Embryonic facial prominence (tissue), 1 donor: ENCODE data around the gene CHD3.

Experiments used
- DNase-seq: peaks from one replicate; pipeline ENCODE4 v3.0.0-alpha.2; 2016; ENCODE audit errors: extremely low spot score

Gene CHD3

GRCh38 chr17:7864995-7865650 is 23.5 kb upstream of the CHD3 start:
- DNase-seq, result no peak

- DNase-seq, result no peak
Measured at GRCh38 chr17:7867881-7868329, 20.7 kb upstream of the CHD3 start.

- DNase-seq, result no peak
Measured at GRCh38 chr17:7873051-7873450, 15.5 kb upstream of the CHD3 start.

GRCh38 chr17:7875804-7876370 is 12.7 kb upstream of the CHD3 start:
- DNase-seq, result no peak

GRCh38 chr17:7878234-7878633 is 10.4 kb upstream of the CHD3 start:
- no peak for DNase-seq

- DNase-seq, result no peak
Measured at GRCh38 chr17:7880076-7880868, 8.3 kb upstream of the CHD3 start.

- DNase-seq, result no peak
Measured at GRCh38 chr17:7881276-7882054, 7.1 kb upstream of the CHD3 start.

GRCh38 chr17:7882068-7882467 is 6.5 kb upstream of the CHD3 start:
- no peak for DNase-seq

- no peak for DNase-seq
Measured at GRCh38 chr17:7882629-7883028, 6.0 kb upstream of the CHD3 start.

- peak; percentile 72 for DNase-seq
Measured at GRCh38 chr17:7883781-7884386, 4.7 kb upstream of the CHD3 start.

- DNase-seq, result peak; percentile 39
Measured at GRCh38 chr17:7884581-7885366, 3.8 kb upstream of the CHD3 start.

- DNase-seq, result no peak
Measured at GRCh38 chr17:7885367-7886226, 3.0 kb upstream of the CHD3 start.

- DNase-seq, result peak; percentile 53
Measured at GRCh38 chr17:7886227-7887037, 2.2 kb upstream of the CHD3 start.

- DNase-seq, result no peak
Measured at GRCh38 chr17:7887038-7887481, 1.5 kb upstream of the CHD3 start.

GRCh38 chr17:7887482-7888183 is 956 bp upstream of the CHD3 start:
- DNase-seq, result peak; percentile 97

GRCh38 chr17:7889166-7889955 is 772 bp downstream of the CHD3 start:
- DNase-seq, result peak; percentile 34

GRCh38 chr17:7893187-7893880 is 4.7 kb downstream of the CHD3 start:
- DNase-seq, result no peak
